SH-SY5Y (cell line): Measurements from ENCODE around the gene RNF149.

Source experiments
- GATA2 ChIP-seq: IDR thresholded peaks from 2 replicates; pipeline ENCODE4 v1.6.1; 2011; ENCODE audit warnings: mild to moderate bottlenecking, low read depth, low read length
- GATA3 ChIP-seq: IDR thresholded peaks from 2 replicates; pipeline ENCODE4 v1.6.1; 2011; ENCODE audit warnings: low read depth, mild to moderate bottlenecking, low read length, moderate library complexity

DNA sequence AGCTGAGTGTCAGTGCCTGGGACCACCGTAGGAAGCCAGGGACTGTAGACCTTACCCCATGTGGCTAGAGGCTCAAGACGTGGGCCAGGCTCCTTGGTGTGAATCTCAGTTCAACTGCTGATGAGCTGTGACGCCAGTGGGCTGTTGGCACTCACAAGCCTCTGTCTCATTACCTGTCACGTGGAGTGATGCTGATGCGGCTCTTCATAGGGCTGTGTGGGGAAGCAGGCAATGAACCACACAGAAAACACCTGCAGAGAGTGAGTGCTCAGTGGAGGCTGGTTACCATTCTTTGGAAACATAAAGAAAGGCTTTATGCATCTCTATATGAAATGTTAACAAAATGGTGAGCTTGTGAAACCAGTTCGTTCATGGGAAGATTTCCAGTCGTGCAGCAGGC, 42.7 kb upstream of the RNF149 start:
- TF ChIP-seq GATA3 (no peak), GATA2 (no peak)
